ENCODE data around the gene MAP1A.

- TF ChIP-seq CTCF (IDR thresholded peaks at IDR 0.05 in 2 of 3, conservative IDR thresholded peaks at IDR 0.05 in 1 of 3; ENCODE audit: borderline replicate concordance in 1 of 3, insufficient read depth in 1 of 3, low read depth in 2 of 3, low read length in 2 of 3) (no peak), EZH2 (IDR thresholded peaks at IDR 0.05) (no peak), JUND (IDR thresholded peaks at IDR 0.05) (no peak), POLR2AphosphoS5 (IDR thresholded peaks at IDR 0.05; ENCODE audit: low read depth, low read length) (no peak), RAD21 (IDR thresholded peaks at IDR 0.05; ENCODE audit: low read depth) (no peak), CEBPB (IDR thresholded peaks at IDR 0.05; ENCODE audit: low read depth) (no peak), POLR2A (IDR thresholded peaks at IDR 0.05; ENCODE audit: borderline replicate concordance, extremely low read depth, insufficient read depth, insufficient read length) (no peak)
- TF ChIP-seq, protein P1, sequence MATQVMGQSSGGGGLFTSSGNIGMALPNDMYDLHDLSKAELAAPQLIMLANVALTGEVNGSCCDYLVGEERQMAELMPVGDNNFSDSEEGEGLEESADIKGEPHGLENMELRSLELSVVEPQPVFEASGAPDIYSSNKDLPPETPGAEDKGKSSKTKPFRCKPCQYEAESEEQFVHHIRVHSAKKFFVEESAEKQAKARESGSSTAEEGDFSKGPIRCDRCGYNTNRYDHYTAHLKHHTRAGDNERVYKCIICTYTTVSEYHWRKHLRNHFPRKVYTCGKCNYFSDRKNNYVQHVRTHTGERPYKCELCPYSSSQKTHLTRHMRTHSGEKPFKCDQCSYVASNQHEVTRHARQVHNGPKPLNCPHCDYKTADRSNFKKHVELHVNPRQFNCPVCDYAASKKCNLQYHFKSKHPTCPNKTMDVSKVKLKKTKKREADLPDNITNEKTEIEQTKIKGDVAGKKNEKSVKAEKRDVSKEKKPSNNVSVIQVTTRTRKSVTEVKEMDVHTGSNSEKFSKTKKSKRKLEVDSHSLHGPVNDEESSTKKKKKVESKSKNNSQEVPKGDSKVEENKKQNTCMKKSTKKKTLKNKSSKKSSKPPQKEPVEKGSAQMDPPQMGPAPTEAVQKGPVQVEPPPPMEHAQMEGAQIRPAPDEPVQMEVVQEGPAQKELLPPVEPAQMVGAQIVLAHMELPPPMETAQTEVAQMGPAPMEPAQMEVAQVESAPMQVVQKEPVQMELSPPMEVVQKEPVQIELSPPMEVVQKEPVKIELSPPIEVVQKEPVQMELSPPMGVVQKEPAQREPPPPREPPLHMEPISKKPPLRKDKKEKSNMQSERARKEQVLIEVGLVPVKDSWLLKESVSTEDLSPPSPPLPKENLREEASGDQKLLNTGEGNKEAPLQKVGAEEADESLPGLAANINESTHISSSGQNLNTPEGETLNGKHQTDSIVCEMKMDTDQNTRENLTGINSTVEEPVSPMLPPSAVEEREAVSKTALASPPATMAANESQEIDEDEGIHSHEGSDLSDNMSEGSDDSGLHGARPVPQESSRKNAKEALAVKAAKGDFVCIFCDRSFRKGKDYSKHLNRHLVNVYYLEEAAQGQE (IDR thresholded peaks at IDR 0.05; ENCODE audit: low read depth) = no peak
Measured at GRCh38 chr15:43527016-43527801, 9.8 kb downstream of the MAP1A start.
